ENCODE results near the gene ST7.

Gene ST7

GRCh38 chr7:117110480-117111315 is 157.4 kb downstream of the ST7 start:
- Histone ChIP-seq H3K9me3 (no peaks in the 10 kb centered on the region), H3K4me1 (peaks cover 0 to 19% (median 11%) of the 10 kb centered on the region in 4 donors), H3K36me3 (no peaks in the 10 kb centered on the region), H3K27ac (peak overlapping the region in 1 of 2 donors; percentile 15), H3K4me3 (no peak overlapping the region), H3K27me3 (no peaks in the 10 kb centered on the region)
- intact Hi-C loops (cut with DNase I; ENCODE audit: low total_unique reads), result no loop called here
- no peak for DNase-seq
- no peak for TF ChIP-seq CTCF (IDR thresholded peaks at IDR 0.05)

DNA sequence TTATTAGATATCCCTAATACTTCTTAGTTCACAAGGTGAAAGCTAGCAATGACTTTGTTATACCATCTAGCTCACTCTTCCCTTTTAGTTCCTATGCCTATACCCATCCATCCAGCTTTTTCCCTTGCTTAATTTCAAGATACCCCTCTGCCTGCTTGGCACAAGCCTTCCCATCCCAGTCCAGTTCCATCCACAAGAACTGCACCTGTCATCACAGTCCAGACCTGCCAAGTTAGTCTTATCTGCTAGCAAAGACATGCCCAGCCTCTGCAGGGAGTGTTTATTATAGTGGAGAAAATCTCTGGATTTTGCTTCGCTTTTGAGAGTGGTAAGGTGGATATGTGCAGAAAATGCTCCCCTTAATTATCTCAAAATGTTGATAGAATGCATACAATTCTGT is 158.2 kb downstream of the ST7 start:
- intact Hi-C loops (cut with DNase I; ENCODE audit: low total_unique reads), result no loop called here
- Histone ChIP-seq H3K4me3 (no peak overlapping the region), H3K36me3 (no peaks in the 10 kb centered on the region), H3K4me1 (peaks cover 0 to 19% (median 11%) of the 10 kb centered on the region in 4 donors), H3K9me3 (no peaks in the 10 kb centered on the region), H3K27ac (no peak overlapping the region), H3K27me3 (no peaks in the 10 kb centered on the region)
- TF ChIP-seq CTCF (IDR thresholded peaks at IDR 0.05), result no peak
- DNase-seq, result no peak

- no peak for TF ChIP-seq CTCF (IDR thresholded peaks at IDR 0.05)
- Histone ChIP-seq H3K4me1 (peaks cover 0 to 19% (median 11%) of the 10 kb centered on the region in 4 donors), H3K27me3 (no peaks in the 10 kb centered on the region), H3K9me3 (no peaks in the 10 kb centered on the region), H3K36me3 (no peaks in the 10 kb centered on the region), H3K4me3 (no peak overlapping the region), H3K27ac (no peak overlapping the region)
- DNase-seq, result no peak
- intact Hi-C loops (cut with DNase I; ENCODE audit: low total_unique reads), result no loop called here
Observed at GRCh38 chr7:117112640-117113039, 159.3 kb downstream of the ST7 start.

GRCh38 chr7:117113871-117114270 is 160.6 kb downstream of the ST7 start:
- no peak overlapping the region for H3K4me3 ChIP-seq
- H3K27me3 ChIP-seq, result no peaks in the 10 kb centered on the region
- TF ChIP-seq CTCF (IDR thresholded peaks at IDR 0.05), result no peak
- H3K36me3 ChIP-seq, result no peaks in the 10 kb centered on the region
- no peak for DNase-seq
- no peaks in the 10 kb centered on the region for H3K9me3 ChIP-seq
- intact Hi-C loops (cut with DNase I; ENCODE audit: low total_unique reads), result no loop called here
- H3K4me1 ChIP-seq, result peaks cover 0 to 21% (median 11%) of the 10 kb centered on the region in 4 donors
- H3K27ac ChIP-seq, result no peak overlapping the region

DNA sequence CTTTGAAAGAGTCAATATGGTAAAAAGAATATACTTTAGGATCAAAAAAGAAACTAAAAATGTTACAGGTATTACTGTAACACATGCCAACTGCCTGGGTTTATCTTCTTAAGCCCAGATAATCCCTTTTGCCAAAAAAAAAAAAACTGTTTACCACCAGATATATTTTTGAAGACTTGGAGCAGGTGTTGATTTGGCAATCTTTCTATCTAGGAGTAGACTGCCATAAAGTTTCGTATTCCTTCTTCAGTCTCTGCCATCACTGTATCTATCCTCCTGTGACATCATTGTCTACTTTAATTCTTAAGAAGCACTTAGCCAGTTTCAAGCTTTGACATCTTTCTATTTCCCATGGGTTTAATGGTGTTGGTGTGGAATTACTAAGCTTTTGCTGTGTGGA is 161.0 kb downstream of the ST7 start:
- Histone ChIP-seq H3K27me3 (no peaks in the 10 kb centered on the region), H3K4me3 (no peak overlapping the region), H3K27ac (no peak overlapping the region), H3K9me3 (no peaks in the 10 kb centered on the region), H3K4me1 (peaks cover 0 to 25% (median 11%) of the 10 kb centered on the region in 4 donors), H3K36me3 (no peaks in the 10 kb centered on the region)
- TF ChIP-seq CTCF (IDR thresholded peaks at IDR 0.05), result no peak
- intact Hi-C loops (cut with DNase I; ENCODE audit: low total_unique reads), result no loop called here
- no peak for DNase-seq

Data from tibial artery (tissue), 4 donors.